Measurements from ENCODE around the gene FAM3A. TPM values are rescaled to one million over a fixed set of nuclear protein-coding genes. Genes with fewer than 3 reads are reported as not detected.

The FAM3A gene
- total RNA-seq, 1 experiment from 2014 or later: 25.0 TPM

DNA sequence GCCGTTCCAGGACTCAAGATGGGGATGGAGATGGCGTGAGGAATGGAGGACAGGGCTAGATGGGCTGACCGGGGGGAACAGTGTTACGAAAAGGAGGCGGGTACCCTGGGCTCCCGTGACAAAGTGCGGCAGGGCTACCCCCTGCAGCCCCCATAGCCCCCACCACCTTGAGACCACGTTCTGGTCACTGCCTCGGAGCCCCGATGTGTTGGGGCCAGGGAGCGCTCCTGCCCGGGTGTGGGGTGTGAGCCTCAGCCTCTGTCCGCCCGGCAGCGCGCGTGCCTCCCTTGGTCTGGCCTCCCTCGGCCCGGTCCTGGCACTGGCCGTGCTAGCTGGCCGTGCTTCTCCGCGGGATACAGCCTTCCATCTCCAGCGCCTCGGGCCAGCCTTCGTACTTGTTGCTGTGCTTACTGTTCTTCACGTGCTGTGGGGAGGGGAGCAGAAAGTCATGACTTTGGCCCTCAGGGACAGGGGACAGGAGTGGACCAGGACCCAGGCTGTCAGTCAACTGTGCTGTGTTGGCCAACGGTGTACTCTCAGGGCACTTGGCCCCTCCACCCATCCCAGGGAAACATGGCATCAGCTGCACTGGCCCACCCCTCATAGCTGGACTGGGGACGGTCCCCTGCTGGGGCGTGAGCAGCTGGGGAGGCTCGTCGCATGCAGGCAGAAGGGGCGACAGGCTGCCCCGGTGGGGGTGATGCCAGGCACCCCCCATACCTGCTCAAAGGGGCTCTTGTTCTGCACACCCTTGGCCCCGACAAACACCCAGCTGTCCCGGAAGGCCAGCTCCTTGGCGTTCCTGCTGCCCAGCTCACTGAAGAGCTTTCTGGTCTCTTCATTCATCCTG, 9.3 kb downstream of the FAM3A start (continued):
- TF ChIP-seq, protein P1, sequence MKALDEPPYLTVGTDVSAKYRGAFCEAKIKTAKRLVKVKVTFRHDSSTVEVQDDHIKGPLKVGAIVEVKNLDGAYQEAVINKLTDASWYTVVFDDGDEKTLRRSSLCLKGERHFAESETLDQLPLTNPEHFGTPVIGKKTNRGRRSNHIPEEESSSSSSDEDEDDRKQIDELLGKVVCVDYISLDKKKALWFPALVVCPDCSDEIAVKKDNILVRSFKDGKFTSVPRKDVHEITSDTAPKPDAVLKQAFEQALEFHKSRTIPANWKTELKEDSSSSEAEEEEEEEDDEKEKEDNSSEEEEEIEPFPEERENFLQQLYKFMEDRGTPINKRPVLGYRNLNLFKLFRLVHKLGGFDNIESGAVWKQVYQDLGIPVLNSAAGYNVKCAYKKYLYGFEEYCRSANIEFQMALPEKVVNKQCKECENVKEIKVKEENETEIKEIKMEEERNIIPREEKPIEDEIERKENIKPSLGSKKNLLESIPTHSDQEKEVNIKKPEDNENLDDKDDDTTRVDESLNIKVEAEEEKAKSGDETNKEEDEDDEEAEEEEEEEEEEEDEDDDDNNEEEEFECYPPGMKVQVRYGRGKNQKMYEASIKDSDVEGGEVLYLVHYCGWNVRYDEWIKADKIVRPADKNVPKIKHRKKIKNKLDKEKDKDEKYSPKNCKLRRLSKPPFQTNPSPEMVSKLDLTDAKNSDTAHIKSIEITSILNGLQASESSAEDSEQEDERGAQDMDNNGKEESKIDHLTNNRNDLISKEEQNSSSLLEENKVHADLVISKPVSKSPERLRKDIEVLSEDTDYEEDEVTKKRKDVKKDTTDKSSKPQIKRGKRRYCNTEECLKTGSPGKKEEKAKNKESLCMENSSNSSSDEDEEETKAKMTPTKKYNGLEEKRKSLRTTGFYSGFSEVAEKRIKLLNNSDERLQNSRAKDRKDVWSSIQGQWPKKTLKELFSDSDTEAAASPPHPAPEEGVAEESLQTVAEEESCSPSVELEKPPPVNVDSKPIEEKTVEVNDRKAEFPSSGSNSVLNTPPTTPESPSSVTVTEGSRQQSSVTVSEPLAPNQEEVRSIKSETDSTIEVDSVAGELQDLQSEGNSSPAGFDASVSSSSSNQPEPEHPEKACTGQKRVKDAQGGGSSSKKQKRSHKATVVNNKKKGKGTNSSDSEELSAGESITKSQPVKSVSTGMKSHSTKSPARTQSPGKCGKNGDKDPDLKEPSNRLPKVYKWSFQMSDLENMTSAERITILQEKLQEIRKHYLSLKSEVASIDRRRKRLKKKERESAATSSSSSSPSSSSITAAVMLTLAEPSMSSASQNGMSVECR (CRISPR knock-in tag; IDR thresholded peaks at IDR 0.05; ENCODE audit: borderline replicate concordance): no peak
- TF ChIP-seq, protein P2, sequence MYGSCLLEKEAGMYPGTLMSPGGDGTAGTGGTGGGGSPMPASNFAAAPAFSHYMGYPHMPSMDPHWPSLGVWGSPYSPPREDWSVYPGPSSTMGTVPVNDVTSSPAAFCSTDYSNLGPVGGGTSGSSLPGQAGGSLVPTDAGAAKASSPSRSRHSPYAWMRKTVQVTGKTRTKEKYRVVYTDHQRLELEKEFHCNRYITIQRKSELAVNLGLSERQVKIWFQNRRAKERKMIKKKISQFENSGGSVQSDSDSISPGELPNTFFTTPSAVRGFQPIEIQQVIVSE (CRISPR knock-in tag; IDR thresholded peaks at IDR 0.05; ENCODE audit: borderline replicate concordance): no peak
- TF ChIP-seq, protein P3, sequence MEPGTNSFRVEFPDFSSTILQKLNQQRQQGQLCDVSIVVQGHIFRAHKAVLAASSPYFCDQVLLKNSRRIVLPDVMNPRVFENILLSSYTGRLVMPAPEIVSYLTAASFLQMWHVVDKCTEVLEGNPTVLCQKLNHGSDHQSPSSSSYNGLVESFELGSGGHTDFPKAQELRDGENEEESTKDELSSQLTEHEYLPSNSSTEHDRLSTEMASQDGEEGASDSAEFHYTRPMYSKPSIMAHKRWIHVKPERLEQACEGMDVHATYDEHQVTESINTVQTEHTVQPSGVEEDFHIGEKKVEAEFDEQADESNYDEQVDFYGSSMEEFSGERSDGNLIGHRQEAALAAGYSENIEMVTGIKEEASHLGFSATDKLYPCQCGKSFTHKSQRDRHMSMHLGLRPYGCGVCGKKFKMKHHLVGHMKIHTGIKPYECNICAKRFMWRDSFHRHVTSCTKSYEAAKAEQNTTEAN (CRISPR knock-in tag; IDR thresholded peaks at IDR 0.05): no peak

DNA sequence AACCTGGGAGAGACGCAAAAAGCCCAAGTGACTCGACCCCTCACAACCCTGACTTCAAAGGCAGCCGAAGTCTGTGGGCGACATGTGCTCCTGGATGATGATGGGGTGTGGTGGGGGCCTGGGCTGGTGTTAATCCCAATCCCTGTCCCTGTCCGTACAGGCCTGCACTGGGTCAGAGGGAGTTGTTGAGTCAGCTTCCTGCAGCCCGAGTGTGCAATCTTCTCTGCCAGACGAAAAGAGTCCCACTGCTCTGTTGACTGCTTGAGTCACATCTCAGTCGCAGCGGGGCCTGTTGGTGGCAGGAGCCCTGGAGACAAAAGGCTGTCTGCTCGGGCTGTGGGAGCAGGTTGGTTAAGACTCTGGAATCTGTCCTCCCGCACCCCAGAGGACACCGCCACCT, 10.3 kb downstream of the FAM3A start:
- no peaks in the 10 kb centered on the region for H3K9me3 Mint-ChIP-seq
- H3K27me3 Mint-ChIP-seq (ENCODE audit: low read depth): peaks cover 2% of the 10 kb centered on the region; the same call in 1 of the 2 replicates
- no peak for DNase-seq (ENCODE audit: low spot score)
- no peaks in the 10 kb centered on the region for H3K4me1 Mint-ChIP-seq
- peaks cover 11% of the 10 kb centered on the region for H3K36me3 Mint-ChIP-seq
- TF ChIP-seq GTF2I (CRISPR knock-in tag; conservative IDR thresholded peaks at IDR 0.05) (no peak), ESRRA (CRISPR knock-in tag; IDR thresholded peaks at IDR 0.05; ENCODE audit: borderline replicate concordance) (no peak), FOXP1 (CRISPR knock-in tag; IDR thresholded peaks at IDR 0.05; ENCODE audit: borderline replicate concordance) (no peak), SMAD3 (CRISPR knock-in tag; IDR thresholded peaks at IDR 0.05; ENCODE audit: borderline replicate concordance) (no peak), RELA (CRISPR knock-in tag; IDR thresholded peaks at IDR 0.05; ENCODE audit: borderline replicate concordance) (no peak), GABPB1 (CRISPR knock-in tag; IDR thresholded peaks at IDR 0.05) (no peak), EMX1 (CRISPR knock-in tag; IDR thresholded peaks at IDR 0.05) (no peak), IRF2 (CRISPR knock-in tag; IDR thresholded peaks at IDR 0.05; ENCODE audit: borderline replicate concordance, low read depth) (no peak), ZNF121 (CRISPR knock-in tag; IDR thresholded peaks at IDR 0.05) (no peak), ZBTB21 (CRISPR knock-in tag; IDR thresholded peaks at IDR 0.05; ENCODE audit: borderline replicate concordance) (no peak), ZNF671 (CRISPR knock-in tag; IDR thresholded peaks at IDR 0.05) (no peak), CREM (CRISPR knock-in tag; IDR thresholded peaks at IDR 0.05) (no peak), CBFB (CRISPR knock-in tag; IDR thresholded peaks at IDR 0.05; ENCODE audit: low read depth) (no peak), NFATC4 (CRISPR knock-in tag; IDR thresholded peaks at IDR 0.05) (no peak)
- TF ChIP-seq, protein P4, sequence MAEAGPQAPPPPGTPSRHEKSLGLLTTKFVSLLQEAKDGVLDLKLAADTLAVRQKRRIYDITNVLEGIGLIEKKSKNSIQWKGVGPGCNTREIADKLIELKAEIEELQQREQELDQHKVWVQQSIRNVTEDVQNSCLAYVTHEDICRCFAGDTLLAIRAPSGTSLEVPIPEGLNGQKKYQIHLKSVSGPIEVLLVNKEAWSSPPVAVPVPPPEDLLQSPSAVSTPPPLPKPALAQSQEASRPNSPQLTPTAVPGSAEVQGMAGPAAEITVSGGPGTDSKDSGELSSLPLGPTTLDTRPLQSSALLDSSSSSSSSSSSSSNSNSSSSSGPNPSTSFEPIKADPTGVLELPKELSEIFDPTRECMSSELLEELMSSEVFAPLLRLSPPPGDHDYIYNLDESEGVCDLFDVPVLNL (CRISPR knock-in tag; IDR thresholded peaks at IDR 0.05; ENCODE audit: borderline replicate concordance, low read depth): no peak
- TF ChIP-seq, protein P5, sequence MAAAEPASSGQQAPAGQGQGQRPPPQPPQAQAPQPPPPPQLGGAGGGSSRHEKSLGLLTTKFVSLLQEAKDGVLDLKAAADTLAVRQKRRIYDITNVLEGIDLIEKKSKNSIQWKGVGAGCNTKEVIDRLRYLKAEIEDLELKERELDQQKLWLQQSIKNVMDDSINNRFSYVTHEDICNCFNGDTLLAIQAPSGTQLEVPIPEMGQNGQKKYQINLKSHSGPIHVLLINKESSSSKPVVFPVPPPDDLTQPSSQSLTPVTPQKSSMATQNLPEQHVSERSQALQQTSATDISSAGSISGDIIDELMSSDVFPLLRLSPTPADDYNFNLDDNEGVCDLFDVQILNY (CRISPR knock-in tag; IDR thresholded peaks at IDR 0.05): no peak
- TF ChIP-seq, protein P6, sequence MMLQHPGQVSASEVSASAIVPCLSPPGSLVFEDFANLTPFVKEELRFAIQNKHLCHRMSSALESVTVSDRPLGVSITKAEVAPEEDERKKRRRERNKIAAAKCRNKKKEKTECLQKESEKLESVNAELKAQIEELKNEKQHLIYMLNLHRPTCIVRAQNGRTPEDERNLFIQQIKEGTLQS (CRISPR knock-in tag; conservative IDR thresholded peaks at IDR 0.05): no peak
- POLR2A ChIA-PET: no interaction called here
- CTCF ChIA-PET: no interaction called here
- no peak overlapping the region for H3K4me3 Mint-ChIP-seq
- ATAC-seq: no peak
- no peak overlapping the region for H3K27ac Mint-ChIP-seq
